ENCODE measurements around the gene ELK4. TPM values are rescaled to one million over a fixed set of nuclear protein-coding genes. Genes with fewer than 3 reads are reported as not detected.

ELK4 gene, protein sequence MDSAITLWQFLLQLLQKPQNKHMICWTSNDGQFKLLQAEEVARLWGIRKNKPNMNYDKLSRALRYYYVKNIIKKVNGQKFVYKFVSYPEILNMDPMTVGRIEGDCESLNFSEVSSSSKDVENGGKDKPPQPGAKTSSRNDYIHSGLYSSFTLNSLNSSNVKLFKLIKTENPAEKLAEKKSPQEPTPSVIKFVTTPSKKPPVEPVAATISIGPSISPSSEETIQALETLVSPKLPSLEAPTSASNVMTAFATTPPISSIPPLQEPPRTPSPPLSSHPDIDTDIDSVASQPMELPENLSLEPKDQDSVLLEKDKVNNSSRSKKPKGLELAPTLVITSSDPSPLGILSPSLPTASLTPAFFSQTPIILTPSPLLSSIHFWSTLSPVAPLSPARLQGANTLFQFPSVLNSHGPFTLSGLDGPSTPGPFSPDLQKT
- total RNA-seq = 10 to 100 TPM; 22.4 to 29.7 (median 26.2) TPM

GRCh38 chr1:205631768-205632668 is at the start of gene ELK4:
ELK4 (minus strand) TSS chr1:205632011; CDS start chr1:205623882, 8,129 bp downstream.
- peak; percentile 96 to 98 for DNase-seq (ENCODE audit: low spot score in 2 of 2)
- Histone ChIP-seq H3K36me3 (no peaks in the 10 kb centered on the region), H3K9me3 (no peaks in the 10 kb centered on the region), H3K27ac (peak within 1 kb of the TSS; percentile 88 to 99 (median 96)), H3K4me1 (peaks cover 0 to 47% (median 18%) of the 10 kb centered on the region in 4 donors), H3K27me3 (no peaks in the 10 kb centered on the region), H3K4me3 (peak within 1 kb of the TSS; percentile 65 to 86 (median 70))
- WGBS, 2 donors = 0 to 1% methylated on average over 25 to 35 of the region's 83 CpGs
- TF ChIP-seq POLR2A (IDR thresholded peaks at IDR 0.05) (peak; percentile 85 to 92), EP300 (IDR thresholded peaks at IDR 0.05) (peak; percentile 64 to 98), CTCF (IDR thresholded peaks at IDR 0.05) (peak; percentile 64 to 92 (median 80))

GRCh38 chr1:205681364-205681763 is 49.6 kb upstream of the ELK4 start:
- Histone ChIP-seq H3K4me3 (no peak overlapping the region), H3K9me3 (no peaks in the 10 kb centered on the region), H3K27me3 (no peaks in the 10 kb centered on the region), H3K27ac (no peak overlapping the region), H3K4me1 (peaks cover 0 to 23% (median 5%) of the 10 kb centered on the region in 4 donors), H3K36me3 (no peaks in the 10 kb centered on the region)
- 82 to 84% methylated on average over 3 of the region's 3 CpGs for WGBS, 2 donors
- no peak for DNase-seq (ENCODE audit: low spot score in 2 of 2)
- no peak for TF ChIP-seq POLR2A (IDR thresholded peaks at IDR 0.05)
- TF ChIP-seq CTCF (IDR thresholded peaks at IDR 0.05) = no peak
- TF ChIP-seq EP300 (IDR thresholded peaks at IDR 0.05) = no peak

- Histone ChIP-seq H3K36me3 (no peaks in the 10 kb centered on the region), H3K27ac (peak within 1 kb of the TSS in 2 of 4 donors; percentile 34 to 54), H3K4me1 (peaks cover 0 to 23% (median 5%) of the 10 kb centered on the region in 4 donors), H3K9me3 (no peaks in the 10 kb centered on the region), H3K27me3 (no peaks in the 10 kb centered on the region), H3K4me3 (peak within 1 kb of the TSS; percentile 41 to 71 (median 58))
- no peak for TF ChIP-seq CTCF (IDR thresholded peaks at IDR 0.05)
- no peak for TF ChIP-seq POLR2A (IDR thresholded peaks at IDR 0.05)
- TF ChIP-seq EP300 (IDR thresholded peaks at IDR 0.05) = no peak
- DNase-seq (ENCODE audit: low spot score in 2 of 2) = no peak
- WGBS, 2 donors = 2 to 3% methylated on average over 49 to 52 of the region's 86 CpGs
These were observed 48.5 kb upstream of the ELK4 start, which contains the start of gene SLC45A3 for GRCh38 chr1:205680073-205680851. SLC45A3 (minus strand) TSS chr1:205680509; CDS start chr1:205664656, 15,853 bp downstream.

GRCh38 chr1:205678286-205679111 is 46.7 kb upstream of the ELK4 start:
- Histone ChIP-seq H3K9me3 (no peaks in the 10 kb centered on the region), H3K4me1 (peaks cover 0 to 23% (median 5%) of the 10 kb centered on the region in 4 donors), H3K4me3 (no peak overlapping the region), H3K27ac (peak overlapping the region in 2 of 4 donors; percentile 3 to 21), H3K36me3 (no peaks in the 10 kb centered on the region), H3K27me3 (no peaks in the 10 kb centered on the region)
- TF ChIP-seq POLR2A (IDR thresholded peaks at IDR 0.05) = no peak
- TF ChIP-seq EP300 (IDR thresholded peaks at IDR 0.05) = no peak
- TF ChIP-seq CTCF (IDR thresholded peaks at IDR 0.05) = no peak
- no peak for DNase-seq (ENCODE audit: low spot score in 2 of 2)
- 44 to 55% methylated on average over 10 of the region's 10 CpGs for WGBS, 2 donors

Measured in tibial nerve (tissue), 4 donors.